ENCODE data around the gene COL9A1. TPM values are rescaled to one million over a fixed set of nuclear protein-coding genes. Genes with fewer than 3 reads are reported as not detected.
A peak's percentile ranks its signal among the peaks of the same experiment; 100 is the strongest.

COL9A1 gene
- total RNA-seq, 2 donors from 2014 or later = 0.09 to 9.4 TPM

- TF ChIP-seq POLR2AphosphoS5 (IDR thresholded peaks at IDR 0.05) (no peak), POLR2A (IDR thresholded peaks at IDR 0.05) (no peak), CTCF (IDR thresholded peaks at IDR 0.05) (no peak)
- no peaks in the 10 kb centered on the region for H3K36me3 ChIP-seq
- H3K27me3 ChIP-seq (replicated peaks; ENCODE audit: insufficient read depth) = no peaks in the 10 kb centered on the region
- no peak overlapping the region for H3K27ac ChIP-seq
- WGBS = 63% methylated on average over 6 of the region's 6 CpGs
- no peaks in the 10 kb centered on the region for H3K4me1 ChIP-seq (replicated peaks)
- DNase-seq (ENCODE audit: low spot score) = no peak
- no peak overlapping the region for H3K4me3 ChIP-seq
- intact Hi-C loops (cut with DNase I) = no loop called here
- no peaks in the 10 kb centered on the region for H3K9me3 ChIP-seq
Measured at GRCh38 chr6:70188202-70188601, 114.7 kb downstream of the COL9A1 start.

GRCh38 chr6:70186461-70186860, 116.4 kb downstream of the COL9A1 start:
- intact Hi-C loops (cut with DNase I) = no loop called here
- DNase-seq (ENCODE audit: low spot score) = no peak
- 90% methylated on average over 1 of the region's 1 CpG for WGBS
- no peaks in the 10 kb centered on the region for H3K4me1 ChIP-seq (replicated peaks)
- H3K27me3 ChIP-seq (replicated peaks; ENCODE audit: insufficient read depth) = no peaks in the 10 kb centered on the region
- no peak overlapping the region for H3K27ac ChIP-seq
- no peaks in the 10 kb centered on the region for H3K9me3 ChIP-seq
- no peaks in the 10 kb centered on the region for H3K36me3 ChIP-seq
- TF ChIP-seq POLR2AphosphoS5 (IDR thresholded peaks at IDR 0.05) (no peak), POLR2A (IDR thresholded peaks at IDR 0.05) (no peak), CTCF (IDR thresholded peaks at IDR 0.05) (no peak)
- H3K4me3 ChIP-seq = no peak overlapping the region

- 90% methylated on average over 3 of the region's 3 CpGs for WGBS
- H3K27ac ChIP-seq = no peak overlapping the region
- no peaks in the 10 kb centered on the region for H3K27me3 ChIP-seq (replicated peaks; ENCODE audit: insufficient read depth)
- no peak for DNase-seq (ENCODE audit: low spot score)
- H3K4me3 ChIP-seq = no peak overlapping the region
- H3K9me3 ChIP-seq = no peaks in the 10 kb centered on the region
- intact Hi-C loops (cut with DNase I) = no loop called here
- H3K4me1 ChIP-seq (replicated peaks) = no peaks in the 10 kb centered on the region
- no peaks in the 10 kb centered on the region for H3K36me3 ChIP-seq
- no peak for TF ChIP-seq POLR2AphosphoS5 (IDR thresholded peaks at IDR 0.05)
- TF ChIP-seq POLR2A (IDR thresholded peaks at IDR 0.05) = no peak
- TF ChIP-seq CTCF (IDR thresholded peaks at IDR 0.05) = no peak
Measured at GRCh38 chr6:70184723-70185122, 118.2 kb downstream of the COL9A1 start.

DNA sequence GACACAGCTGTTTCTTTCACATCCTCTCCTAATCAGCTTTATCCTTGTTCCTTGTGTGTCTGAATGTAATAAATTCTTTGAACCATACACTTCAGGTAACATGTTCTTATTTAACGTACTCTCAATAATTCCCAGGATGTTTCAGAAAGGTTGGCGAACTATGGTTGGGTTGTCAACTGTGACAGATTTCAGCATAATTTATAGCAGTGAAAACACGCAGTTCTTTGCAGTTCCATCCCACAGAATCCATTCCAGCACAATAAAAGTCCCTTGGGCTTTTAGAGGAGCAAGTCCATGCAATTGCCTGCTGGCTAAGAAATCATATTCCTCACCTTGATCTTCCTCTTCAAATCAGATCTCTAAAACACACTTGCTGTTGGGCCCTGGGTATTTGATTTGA, 119.3 kb downstream of the COL9A1 start:
- TF ChIP-seq CTCF (IDR thresholded peaks at IDR 0.05) (no peak), POLR2AphosphoS5 (IDR thresholded peaks at IDR 0.05) (no peak), POLR2A (IDR thresholded peaks at IDR 0.05) (no peak)
- Histone ChIP-seq H3K36me3 (no peaks in the 10 kb centered on the region), H3K4me3 (no peak overlapping the region), H3K27ac (no peak overlapping the region), H3K9me3 (no peaks in the 10 kb centered on the region), H3K4me1 (replicated peaks) (no peaks in the 10 kb centered on the region), H3K27me3 (replicated peaks; ENCODE audit: insufficient read depth) (no peaks in the 10 kb centered on the region)
- WGBS = 14% methylated on average over 3 of the region's 3 CpGs
- intact Hi-C loops (cut with DNase I) = no loop called here
- DNase-seq (ENCODE audit: low spot score) = peak; percentile 5

GRCh38 chr6:70180901-70181599, 121.8 kb downstream of the COL9A1 start:
- H3K4me3 ChIP-seq = no peak overlapping the region
- intact Hi-C loops (cut with DNase I) = no loop called here
- H3K27me3 ChIP-seq (replicated peaks; ENCODE audit: insufficient read depth) = no peaks in the 10 kb centered on the region
- 43% methylated on average over 1 of the region's 1 CpG for WGBS
- DNase-seq (ENCODE audit: low spot score) = no peak
- no peaks in the 10 kb centered on the region for H3K36me3 ChIP-seq
- no peaks in the 10 kb centered on the region for H3K4me1 ChIP-seq (replicated peaks)
- H3K27ac ChIP-seq = no peak overlapping the region
- TF ChIP-seq POLR2A (IDR thresholded peaks at IDR 0.05) = no peak
- TF ChIP-seq CTCF (IDR thresholded peaks at IDR 0.05) = no peak
- no peak for TF ChIP-seq POLR2AphosphoS5 (IDR thresholded peaks at IDR 0.05)
- H3K9me3 ChIP-seq = no peaks in the 10 kb centered on the region

Data from prostate gland (tissue), 2 donors.